ENCODE data around the gene BMS1. TPM values are rescaled to one million over a fixed set of nuclear protein-coding genes. Genes with fewer than 3 reads are reported as not detected.

Gene BMS1
- total and polyA plus RNA-seq, 11 donors, result 6.7 to 17.1 (median 13.8) TPM

GRCh38 chr10:42768581-42769152 lies 13.9 kb upstream of the BMS1 start:
- intact Hi-C loops (cut with DNase I), result no loop called here
- Histone ChIP-seq H3K36me3 (no peaks in the 10 kb centered on the region), H3K4me3 (no peak overlapping the region), H3K27ac (no peak overlapping the region), H3K9me3 (no peaks in the 10 kb centered on the region), H3K27me3 (peaks cover 0 to 6% (median 0%) of the 10 kb centered on the region in 9 donors), H3K4me1 (no peaks in the 10 kb centered on the region)
- TF ChIP-seq CTCF (IDR thresholded peaks at IDR 0.05), result no peak
- TF ChIP-seq POLR2A (IDR thresholded peaks at IDR 0.05), result no peak
- no peak for ATAC-seq
- WGBS, 4 donors, result 83 to 86% (median 84%) methylated on average over 18 of the region's 18 CpGs
- DNase-seq, result no peak

- intact Hi-C loops (cut with DNase I), result no loop called here
- DNase-seq, result no peak
Observed at GRCh38 chr10:42769173-42769572, 13.4 kb upstream of the BMS1 start.

GRCh38 chr10:42769673-42770072 lies 12.9 kb upstream of the BMS1 start:
- no peaks in the 10 kb centered on the region for H3K4me1 ChIP-seq
- intact Hi-C loops (cut with DNase I), result no loop called here
- no peak overlapping the region for H3K4me3 ChIP-seq
- H3K9me3 ChIP-seq, result no peaks in the 10 kb centered on the region
- peaks cover 0 to 3% (median 0%) of the 10 kb centered on the region in 9 donors for H3K27me3 ChIP-seq
- TF ChIP-seq CTCF (IDR thresholded peaks at IDR 0.05) (no peak), POLR2A (IDR thresholded peaks at IDR 0.05) (no peak)
- H3K36me3 ChIP-seq, result no peaks in the 10 kb centered on the region
- H3K27ac ChIP-seq, result no peak overlapping the region
- no peak for ATAC-seq
- DNase-seq, result no peak
- WGBS, 4 donors, result 75 to 95% (median 82%) methylated on average over 6 to 12 of the region's 12 CpGs

More at GRCh38 chr10:42769173-42769572, 13.4 kb upstream of the BMS1 start:
- peaks cover 0 to under 1% (median 0%) of the 10 kb centered on the region in 9 donors for H3K27me3 ChIP-seq
- WGBS, 4 donors, result 81 to 88% (median 82%) methylated on average over 10 of the region's 10 CpGs
- no peak for ATAC-seq
- H3K36me3 ChIP-seq, result no peaks in the 10 kb centered on the region
- H3K27ac ChIP-seq, result no peak overlapping the region
- no peak overlapping the region for H3K4me3 ChIP-seq
- no peaks in the 10 kb centered on the region for H3K4me1 ChIP-seq
- TF ChIP-seq CTCF (IDR thresholded peaks at IDR 0.05), result no peak
- TF ChIP-seq POLR2A (IDR thresholded peaks at IDR 0.05), result no peak
- no peaks in the 10 kb centered on the region for H3K9me3 ChIP-seq

- DNase-seq (no peak), ATAC-seq (no peak)
- 29 to 39% (median 34%) methylated on average over 1 of the region's 1 CpG for WGBS, 4 donors
- intact Hi-C loops (cut with DNase I), result loop anchor here in 1 of 10 donors (5.0 kb wide), 1 partner anchor 486 kb away; no protein-coding TSS in a partner anchor
- no peak overlapping the region for H3K27ac ChIP-seq
- TF ChIP-seq POLR2A (IDR thresholded peaks at IDR 0.05), result no peak
- no peak for TF ChIP-seq CTCF (IDR thresholded peaks at IDR 0.05)
- no peak overlapping the region for H3K4me3 ChIP-seq
- H3K27me3 ChIP-seq, result peaks cover 0 to 29% (median 0%) of the 10 kb centered on the region in 9 donors
- H3K9me3 ChIP-seq, result no peaks in the 10 kb centered on the region
- no peaks in the 10 kb centered on the region for H3K36me3 ChIP-seq
- peaks cover 0 to 2% (median under 1%) of the 10 kb centered on the region in 12 donors for H3K4me1 ChIP-seq
Observed at GRCh38 chr10:42776681-42777080, 5.9 kb upstream of the BMS1 start.
